T-helper 1 cell treated with Interleukin-12 subunit alpha and Interleukin-12 subunit beta and Interleukin-4 antibody, amounts not matched to agents 30 μg/mL and 1 μg/mL, for 36 hours (primary cell): ENCODE results near the gene CMTM7.
"Not testable (repeated sequence)": the region's sequence is repeated elsewhere in the genome, so short reads cannot be mapped to it uniquely, and the experiment has no call there.

Experiments used
- H3K27ac Mint-ChIP-seq: one replicate; pipeline ENCODE4 v1.8.0; 2021; ENCODE audit warnings: mild to moderate bottlenecking, mixed read lengths
- H3K27me3 Mint-ChIP-seq: one replicate; pipeline ENCODE4 v1.8.0; 2021; ENCODE audit warnings: low read depth, mixed read lengths
- H3K36me3 Mint-ChIP-seq: one replicate; pipeline ENCODE4 v1.8.0; 2021; ENCODE audit warnings: low read depth, mixed read lengths
- H3K4me1 Mint-ChIP-seq: one replicate; pipeline ENCODE4 v1.8.0; 2021; ENCODE audit warnings: low read depth, mixed read lengths
- H3K4me3 Mint-ChIP-seq: one replicate; pipeline ENCODE4 v1.8.0; 2021; ENCODE audit warnings: mild to moderate bottlenecking, moderate library complexity, mixed read lengths
- H3K9me3 Mint-ChIP-seq: one replicate; pipeline ENCODE4 v1.8.0; 2021; ENCODE audit warnings: mixed read lengths

Gene CMTM7

DNA sequence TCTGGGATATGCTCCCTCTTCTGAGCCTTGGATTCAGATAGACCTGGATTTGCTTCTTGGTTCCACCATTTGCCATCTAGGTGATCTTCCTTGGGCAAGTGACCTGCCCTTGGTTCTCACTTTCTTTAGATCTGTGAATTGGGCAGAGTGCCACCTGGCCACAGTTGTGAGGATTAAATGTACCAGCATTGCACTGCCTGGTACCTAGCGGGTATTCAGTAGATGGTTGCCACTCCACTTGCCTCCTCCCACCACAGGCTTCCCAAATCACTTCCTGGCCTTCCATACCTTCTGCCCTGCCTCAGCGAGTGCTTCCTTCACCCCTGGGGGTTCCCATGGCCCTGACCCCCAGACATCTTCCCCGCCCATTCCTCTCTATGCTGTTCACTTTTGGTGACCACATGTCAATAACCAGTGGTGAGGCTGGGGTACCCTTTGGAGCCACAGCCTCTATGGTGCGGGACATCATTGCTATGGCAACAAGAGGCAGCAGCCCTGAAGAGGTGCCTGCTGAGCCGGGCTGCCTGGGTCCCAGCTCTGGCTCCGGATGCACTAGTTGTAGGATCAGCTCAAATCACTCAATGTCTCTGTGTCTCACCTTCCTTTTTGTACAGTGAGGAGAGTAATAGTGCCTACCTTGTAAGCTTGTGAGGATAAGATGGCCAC is 40.5 kb downstream of the CMTM7 start:
- H3K4me1 Mint-ChIP-seq = peaks cover 71% of the 10 kb centered on the region
- no peaks in the 10 kb centered on the region for H3K9me3 Mint-ChIP-seq
- H3K27me3 Mint-ChIP-seq = no peaks in the 10 kb centered on the region
- H3K36me3 Mint-ChIP-seq = peaks cover 12% of the 10 kb centered on the region
- H3K4me3 Mint-ChIP-seq = peak overlapping the region; percentile 74
- peak overlapping the region; percentile 97 for H3K27ac Mint-ChIP-seq

DNA sequence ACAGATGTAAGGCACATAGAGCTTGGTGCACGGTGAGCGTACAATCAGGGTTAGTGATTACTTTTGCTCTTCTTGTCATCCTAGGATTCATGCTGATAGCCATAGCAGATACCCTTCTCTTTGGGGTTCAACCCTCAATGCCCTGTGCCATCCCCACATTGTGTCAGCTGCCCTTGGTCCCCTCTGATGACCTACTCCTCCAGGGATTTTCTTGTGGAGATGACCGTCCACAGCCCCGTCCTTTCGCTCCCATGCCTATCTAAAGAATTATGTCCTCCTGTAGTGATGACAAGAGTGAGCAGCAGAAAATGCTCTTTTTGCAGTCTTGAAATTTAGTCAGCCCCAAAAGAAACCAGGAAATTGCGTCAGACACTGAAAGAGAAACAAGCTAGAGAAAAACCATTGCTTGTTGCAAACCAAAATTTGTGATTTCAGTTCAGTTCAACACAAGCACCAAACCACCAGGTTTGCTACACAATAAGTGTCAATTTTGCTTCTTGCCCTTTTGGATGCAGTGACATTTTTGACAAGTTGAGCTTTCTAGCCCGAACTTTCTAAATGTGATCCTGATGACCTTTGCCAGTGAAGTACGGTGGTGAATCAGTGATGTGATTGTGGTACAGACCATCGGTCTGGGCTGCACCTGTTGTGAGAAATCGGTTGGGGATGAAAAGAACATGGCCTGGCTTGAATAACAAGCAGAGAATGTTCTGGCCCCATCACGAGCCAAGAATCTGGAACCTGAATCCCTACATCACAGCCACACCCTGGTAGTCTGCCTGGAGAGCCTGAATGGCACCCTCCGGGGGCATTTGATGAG is 41.3 kb downstream of the CMTM7 start:
- H3K4me1 Mint-ChIP-seq = peaks cover 66% of the 10 kb centered on the region
- H3K27ac Mint-ChIP-seq = peak overlapping the region; percentile 97
- peaks cover 12% of the 10 kb centered on the region for H3K36me3 Mint-ChIP-seq
- H3K27me3 Mint-ChIP-seq = no peaks in the 10 kb centered on the region
- H3K9me3 Mint-ChIP-seq = no peaks in the 10 kb centered on the region
- peak overlapping the region; percentile 74 for H3K4me3 Mint-ChIP-seq

DNA sequence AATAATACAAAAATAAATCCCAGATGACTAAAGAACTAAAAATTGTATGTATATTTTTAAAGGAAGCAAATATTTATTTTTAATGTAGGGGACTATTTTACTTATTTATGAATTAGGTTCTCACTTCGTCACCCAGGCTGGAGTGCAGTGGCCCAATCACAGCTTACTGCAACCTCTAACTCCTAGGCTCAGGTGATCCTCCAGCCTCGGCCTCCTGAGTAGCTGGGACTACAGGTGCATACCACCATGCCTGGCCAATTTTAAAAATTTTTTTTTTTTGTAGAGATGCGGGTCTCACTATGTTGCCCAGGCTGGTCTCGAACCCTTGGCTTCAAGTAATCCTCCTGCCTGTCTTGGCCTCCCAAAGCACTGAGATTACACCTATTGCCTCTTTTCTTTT is 42.6 kb downstream of the CMTM7 start:
- Mint-ChIP-seq H3K36me3 (peaks cover 14% of the 10 kb centered on the region), H3K27me3 (no peaks in the 10 kb centered on the region), H3K9me3 (no peaks in the 10 kb centered on the region), H3K4me3 (no peak overlapping the region), H3K4me1 (peaks cover 67% of the 10 kb centered on the region), H3K27ac (no peak overlapping the region)

DNA sequence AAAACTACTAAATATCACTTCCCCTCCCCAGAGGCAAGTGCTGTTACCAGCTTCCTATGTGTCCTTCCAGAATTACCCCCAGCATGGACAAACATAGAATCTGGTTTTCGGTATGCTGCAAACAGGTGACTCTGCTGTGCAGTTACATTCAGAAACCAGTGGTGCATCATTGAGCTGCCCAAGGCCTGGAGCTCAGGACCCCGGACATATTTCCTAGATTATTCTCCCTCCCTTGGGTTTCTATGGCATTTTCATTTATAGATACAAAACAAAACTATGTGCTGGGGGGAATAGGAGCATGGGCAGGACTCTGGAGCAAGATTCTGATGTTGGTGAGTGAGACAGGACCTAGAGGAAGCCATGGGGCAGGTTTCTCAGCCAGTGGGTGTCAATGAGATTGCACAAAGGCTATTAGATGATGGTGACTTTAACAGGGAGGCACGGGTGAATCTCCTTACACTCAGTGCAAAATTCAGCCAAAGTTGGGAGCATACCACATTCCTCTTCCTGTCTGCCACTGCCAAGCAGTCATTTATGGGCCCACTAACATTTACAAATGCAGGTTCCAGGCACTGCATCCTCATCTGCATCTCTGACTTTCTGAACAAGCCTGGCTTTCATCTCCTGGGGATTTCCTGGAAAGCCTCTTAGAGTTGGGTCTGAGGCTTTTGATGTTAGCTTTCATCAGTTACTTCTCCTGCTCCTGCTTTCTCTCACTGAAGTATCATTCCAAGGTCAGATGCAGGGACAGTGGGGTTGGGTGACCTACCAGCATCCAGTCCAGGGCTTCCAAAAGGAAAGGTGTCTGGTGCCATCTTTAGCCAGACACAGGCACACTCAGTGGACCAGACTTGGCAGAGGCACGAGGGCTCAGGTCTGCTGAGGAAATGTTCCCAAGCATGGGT is 44.5 kb downstream of the CMTM7 start:
- peaks cover 14% of the 10 kb centered on the region for H3K36me3 Mint-ChIP-seq
- H3K27ac Mint-ChIP-seq = peak overlapping the region; percentile 96
- peak overlapping the region; percentile 68 for H3K4me3 Mint-ChIP-seq
- H3K27me3 Mint-ChIP-seq = no peaks in the 10 kb centered on the region
- no peaks in the 10 kb centered on the region for H3K9me3 Mint-ChIP-seq
- peaks cover 61% of the 10 kb centered on the region for H3K4me1 Mint-ChIP-seq

DNA sequence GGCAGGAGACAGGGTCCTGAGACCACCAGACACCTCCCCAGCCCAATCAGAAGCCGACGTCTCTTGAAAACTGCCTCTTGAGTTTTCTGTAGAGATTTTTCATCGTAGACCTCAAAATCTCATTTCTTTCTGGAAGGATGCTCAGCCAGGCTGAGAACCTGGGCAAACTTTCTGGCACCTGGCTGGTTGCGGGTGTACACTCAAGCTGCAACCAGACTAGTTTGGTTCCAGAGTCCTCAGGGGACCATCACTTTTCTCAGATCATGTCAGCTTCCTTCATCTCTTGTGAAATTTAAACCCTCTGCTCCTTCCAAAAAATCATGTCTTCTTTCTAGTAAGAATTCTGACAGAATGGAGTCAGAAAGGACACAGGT is 45.1 kb downstream of the CMTM7 start:
- Mint-ChIP-seq H3K9me3 (no peaks in the 10 kb centered on the region), H3K27ac (peak overlapping the region; percentile 96), H3K4me3 (peak overlapping the region; percentile 63), H3K4me1 (peaks cover 60% of the 10 kb centered on the region), H3K27me3 (no peaks in the 10 kb centered on the region), H3K36me3 (peaks cover 14% of the 10 kb centered on the region)

DNA sequence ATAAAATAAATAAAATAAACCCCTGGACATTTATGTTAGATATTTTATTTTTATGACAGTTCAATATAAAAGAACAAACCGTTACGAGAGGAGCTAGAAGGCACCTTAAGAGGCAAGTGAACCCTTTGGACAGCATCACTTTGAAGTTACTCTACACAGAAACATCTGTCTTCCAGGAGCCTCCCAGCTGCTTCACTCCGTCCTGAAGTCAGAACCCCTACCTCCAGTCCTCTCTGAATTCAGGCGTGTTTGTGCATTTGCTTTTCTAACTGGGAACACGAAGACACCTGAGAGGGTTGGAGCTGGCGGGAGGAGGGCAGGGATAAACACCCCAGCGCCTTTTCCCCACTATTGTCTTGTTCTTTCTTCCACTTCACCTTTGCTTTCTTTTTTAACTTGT is 46.2 kb downstream of the CMTM7 start:
- Mint-ChIP-seq H3K27ac (peak overlapping the region; percentile 91), H3K36me3 (peaks cover 15% of the 10 kb centered on the region), H3K9me3 (no peaks in the 10 kb centered on the region), H3K4me1 (peaks cover 56% of the 10 kb centered on the region), H3K4me3 (peak overlapping the region; percentile 17), H3K27me3 (no peaks in the 10 kb centered on the region)

DNA sequence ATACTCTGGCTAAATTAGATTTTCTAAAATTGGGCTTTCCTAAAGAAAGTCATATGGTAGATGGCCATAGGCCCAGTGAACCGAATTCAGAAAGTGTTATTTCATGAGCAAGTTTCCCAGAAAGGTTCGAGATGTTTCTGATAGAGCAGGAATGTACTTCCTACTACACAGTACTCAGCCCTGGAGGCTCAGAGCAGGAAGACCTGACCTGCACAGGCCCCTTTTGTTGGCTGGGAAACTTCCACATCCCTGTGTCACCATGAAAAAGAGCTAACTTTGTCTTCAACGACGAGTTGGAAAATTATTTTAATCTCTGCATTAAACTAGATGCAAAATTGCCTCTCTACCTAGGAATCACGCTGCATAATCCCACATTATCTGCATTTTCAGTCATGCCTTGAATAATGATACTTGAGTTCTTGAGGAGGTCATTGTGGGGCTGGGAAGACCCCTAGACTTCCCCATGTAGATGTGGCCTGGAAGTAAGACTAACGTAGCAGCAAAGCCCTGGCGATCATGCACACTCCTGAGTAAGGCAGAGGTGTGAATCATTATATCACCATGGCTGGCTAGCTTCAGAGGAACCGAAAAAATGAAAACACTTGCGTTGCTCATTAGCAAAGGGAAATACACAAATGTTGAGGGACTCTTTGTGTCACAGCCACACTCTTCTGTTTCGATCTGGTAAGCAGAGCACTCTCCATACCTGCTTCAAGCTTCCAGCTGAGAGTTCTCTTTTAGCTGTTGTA is 47.1 kb downstream of the CMTM7 start:
- no peaks in the 10 kb centered on the region for H3K27me3 Mint-ChIP-seq
- H3K4me1 Mint-ChIP-seq = peaks cover 54% of the 10 kb centered on the region
- H3K4me3 Mint-ChIP-seq = peak overlapping the region; percentile 55
- peak overlapping the region; percentile 91 for H3K27ac Mint-ChIP-seq
- peaks cover 19% of the 10 kb centered on the region for H3K36me3 Mint-ChIP-seq
- no peaks in the 10 kb centered on the region for H3K9me3 Mint-ChIP-seq

DNA sequence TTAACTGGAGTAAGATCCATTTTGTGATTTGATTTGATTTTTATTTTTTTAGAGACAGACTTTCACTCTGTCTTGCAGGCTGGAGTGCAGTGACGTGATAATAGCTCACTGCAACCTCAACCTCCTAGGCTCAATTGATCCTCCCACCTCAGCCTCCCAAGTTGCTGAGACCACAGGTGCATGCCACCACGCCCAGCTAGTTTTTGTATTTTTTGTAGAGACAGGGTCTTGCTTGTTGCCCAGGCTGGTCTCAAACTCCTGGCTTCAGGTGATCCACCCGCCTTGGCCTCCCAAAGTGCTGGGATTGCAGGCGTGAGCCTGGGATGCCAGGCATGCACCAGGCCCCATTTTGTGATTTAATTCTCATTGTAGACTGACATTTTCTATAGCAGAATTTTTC is 47.8 kb downstream of the CMTM7 start:
- Mint-ChIP-seq H3K36me3 (peaks cover 22% of the 10 kb centered on the region), H3K4me3 (peak overlapping the region; percentile 55), H3K27ac (peak overlapping the region; percentile 91), H3K4me1 (peaks cover 54% of the 10 kb centered on the region)
- H3K9me3 Mint-ChIP-seq, H3K27me3 Mint-ChIP-seq: not testable (repeated sequence)

DNA sequence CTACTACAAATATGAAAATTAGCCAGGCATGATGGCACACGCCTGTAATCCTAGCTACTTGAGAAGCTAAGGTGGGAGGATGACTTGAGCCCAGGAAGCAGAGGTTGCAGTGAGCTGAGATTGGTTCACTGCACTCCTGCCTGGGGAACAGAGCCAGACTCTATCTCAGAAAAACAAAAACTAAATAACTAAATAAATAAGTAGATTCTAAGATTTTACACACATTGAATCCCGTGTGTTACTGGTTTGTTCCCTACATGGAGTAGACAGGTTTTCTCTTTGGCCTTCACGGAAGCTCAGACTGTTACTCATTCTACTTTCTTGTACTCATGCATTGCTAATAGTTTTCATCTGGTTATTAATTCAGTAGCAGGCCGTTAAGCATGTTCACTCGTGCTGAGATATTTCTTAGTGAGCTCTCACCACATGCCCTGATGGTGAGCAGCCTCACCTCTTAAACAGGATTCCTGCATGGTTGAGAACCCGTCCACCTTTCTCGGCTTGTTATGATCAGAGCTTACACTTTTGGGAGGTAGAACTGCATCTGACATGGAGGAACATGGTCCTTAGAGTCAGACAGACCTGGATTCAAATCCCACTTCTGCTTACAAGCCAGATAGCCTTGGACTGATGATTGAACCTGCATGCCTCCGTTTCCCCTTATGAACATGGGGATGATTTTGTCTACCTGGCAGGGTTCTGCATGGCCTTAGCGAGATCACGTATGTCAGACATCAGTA is 49.1 kb downstream of the CMTM7 start:
- peaks cover 25% of the 10 kb centered on the region for H3K36me3 Mint-ChIP-seq
- no peaks in the 10 kb centered on the region for H3K27me3 Mint-ChIP-seq
- peaks cover 51% of the 10 kb centered on the region for H3K4me1 Mint-ChIP-seq
- no peak overlapping the region for H3K4me3 Mint-ChIP-seq
- no peaks in the 10 kb centered on the region for H3K9me3 Mint-ChIP-seq
- H3K27ac Mint-ChIP-seq = no peak overlapping the region

DNA sequence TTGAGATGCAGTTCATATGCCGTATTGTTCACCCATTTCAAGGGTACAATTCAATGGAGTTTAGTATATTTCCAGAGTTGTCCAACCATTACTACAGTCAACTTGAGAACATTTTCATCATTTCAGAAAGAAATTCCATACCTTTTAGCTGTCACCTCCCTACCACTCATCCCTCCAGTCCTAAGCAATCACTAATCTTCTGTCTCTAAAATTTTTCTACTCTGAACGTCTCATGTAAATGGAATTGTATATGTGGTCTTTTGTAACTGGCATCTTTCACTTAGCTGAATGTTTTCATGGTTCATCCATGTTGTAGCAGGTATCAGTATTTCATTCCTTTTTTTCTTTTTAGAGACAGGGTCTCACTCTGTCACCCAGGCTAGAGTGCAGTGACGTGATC is 51.1 kb downstream of the CMTM7 start:
- Mint-ChIP-seq H3K36me3 (peaks cover 37% of the 10 kb centered on the region), H3K27ac (peak overlapping the region; percentile 28), H3K27me3 (no peaks in the 10 kb centered on the region), H3K9me3 (no peaks in the 10 kb centered on the region), H3K4me1 (peaks cover 52% of the 10 kb centered on the region), H3K4me3 (no peak overlapping the region)

DNA sequence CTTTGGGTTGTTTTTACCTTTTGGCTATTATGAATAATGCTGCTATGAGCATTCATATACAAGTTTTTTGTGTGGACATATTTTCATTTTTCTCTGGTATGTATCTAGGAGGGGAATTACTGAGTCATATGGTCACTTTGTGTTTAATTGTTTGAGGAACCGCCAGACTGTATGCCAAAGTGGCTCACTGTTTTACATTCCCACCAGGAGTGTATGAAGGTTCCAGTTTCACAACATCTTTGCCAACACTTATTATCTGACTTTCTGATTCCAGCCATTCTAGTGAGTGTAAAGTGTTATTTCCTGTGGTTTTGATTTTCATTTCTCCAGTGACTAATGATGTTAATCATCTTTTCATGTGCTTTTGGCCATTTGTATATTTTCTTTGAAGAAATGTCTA is 51.8 kb downstream of the CMTM7 start:
- Mint-ChIP-seq H3K27me3 (no peaks in the 10 kb centered on the region), H3K27ac (peak overlapping the region; percentile 34), H3K4me1 (peaks cover 51% of the 10 kb centered on the region), H3K4me3 (no peak overlapping the region), H3K36me3 (peaks cover 43% of the 10 kb centered on the region), H3K9me3 (no peaks in the 10 kb centered on the region)

DNA sequence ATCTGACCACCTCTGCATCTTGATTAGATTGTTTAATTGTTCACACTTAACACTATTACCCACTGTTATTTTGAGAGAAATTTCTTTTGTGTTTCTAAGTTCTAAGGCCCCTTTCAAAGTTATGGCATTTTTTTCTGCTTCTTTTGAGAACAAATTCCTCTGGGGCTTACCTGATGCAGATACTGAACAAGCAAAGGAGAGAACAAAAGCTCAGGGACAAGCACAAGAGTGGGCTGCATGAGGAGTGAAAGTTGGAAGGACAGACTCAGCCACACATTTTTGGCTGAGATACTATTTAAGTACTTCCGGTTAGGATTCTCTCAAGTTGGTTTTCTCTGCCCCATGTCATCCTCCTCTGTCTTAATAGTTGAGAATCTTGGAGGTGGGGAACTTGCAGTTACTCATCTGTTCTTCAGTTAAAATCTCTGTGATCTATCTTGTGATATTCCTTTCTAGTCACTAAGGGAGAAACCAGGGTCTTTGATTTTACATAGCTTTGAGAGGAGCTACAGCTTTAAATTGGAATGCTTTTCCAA is 56.3 kb downstream of the CMTM7 start:
- H3K4me3 Mint-ChIP-seq = no peak overlapping the region
- peaks cover 51% of the 10 kb centered on the region for H3K36me3 Mint-ChIP-seq

DNA sequence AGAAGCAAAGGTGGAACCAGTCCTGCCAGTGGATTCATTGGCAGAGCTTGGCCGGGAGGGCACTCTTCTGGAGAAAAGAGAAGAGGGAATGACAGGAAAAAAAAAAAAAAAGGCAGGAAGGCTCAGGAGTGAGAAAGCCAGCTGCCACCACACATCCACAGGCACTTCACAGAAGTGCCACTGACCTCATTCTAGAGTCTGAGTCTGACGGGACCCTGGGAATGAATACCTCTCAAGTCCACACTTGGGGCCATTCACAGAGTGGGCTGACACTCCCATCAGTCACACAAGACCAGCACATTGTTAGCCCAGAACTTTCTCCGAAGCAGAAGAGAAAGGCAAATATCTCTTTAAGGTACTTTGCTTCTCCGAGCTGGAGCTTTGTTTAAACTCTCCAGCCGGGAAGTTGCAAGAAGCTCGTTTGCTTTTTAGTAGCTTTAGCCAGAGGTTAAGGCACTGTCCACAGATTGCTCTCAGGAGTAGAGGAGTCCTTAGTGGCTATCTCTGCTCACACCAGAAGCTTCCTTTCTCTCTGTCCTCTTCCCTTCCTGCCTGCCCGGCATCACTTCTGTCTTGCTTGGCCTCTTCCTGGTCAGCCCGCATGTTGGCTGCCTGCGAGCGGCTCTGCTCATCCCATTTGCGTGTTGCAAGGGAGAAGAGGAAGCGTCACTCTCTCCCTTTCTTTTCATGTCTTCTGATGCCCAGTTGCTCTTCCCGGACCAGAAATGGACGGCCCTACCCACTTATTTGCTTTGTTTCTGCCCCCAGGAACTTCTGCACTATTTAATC is 57.2 kb downstream of the CMTM7 start:
- Mint-ChIP-seq H3K4me1 (peaks cover 21% of the 10 kb centered on the region), H3K9me3 (no peaks in the 10 kb centered on the region), H3K4me3 (no peak overlapping the region), H3K27me3 (no peaks in the 10 kb centered on the region), H3K27ac (no peak overlapping the region), H3K36me3 (peaks cover 52% of the 10 kb centered on the region)

More for the DNA sequence above, 56.3 kb downstream of the CMTM7 start:
- Mint-ChIP-seq H3K27me3 (no peaks in the 10 kb centered on the region), H3K9me3 (no peaks in the 10 kb centered on the region), H3K4me1 (peaks cover 26% of the 10 kb centered on the region), H3K27ac (peak overlapping the region; percentile 33)
